Measurements from ENCODE around the gene MARK1.

The MARK1 gene

DNA sequence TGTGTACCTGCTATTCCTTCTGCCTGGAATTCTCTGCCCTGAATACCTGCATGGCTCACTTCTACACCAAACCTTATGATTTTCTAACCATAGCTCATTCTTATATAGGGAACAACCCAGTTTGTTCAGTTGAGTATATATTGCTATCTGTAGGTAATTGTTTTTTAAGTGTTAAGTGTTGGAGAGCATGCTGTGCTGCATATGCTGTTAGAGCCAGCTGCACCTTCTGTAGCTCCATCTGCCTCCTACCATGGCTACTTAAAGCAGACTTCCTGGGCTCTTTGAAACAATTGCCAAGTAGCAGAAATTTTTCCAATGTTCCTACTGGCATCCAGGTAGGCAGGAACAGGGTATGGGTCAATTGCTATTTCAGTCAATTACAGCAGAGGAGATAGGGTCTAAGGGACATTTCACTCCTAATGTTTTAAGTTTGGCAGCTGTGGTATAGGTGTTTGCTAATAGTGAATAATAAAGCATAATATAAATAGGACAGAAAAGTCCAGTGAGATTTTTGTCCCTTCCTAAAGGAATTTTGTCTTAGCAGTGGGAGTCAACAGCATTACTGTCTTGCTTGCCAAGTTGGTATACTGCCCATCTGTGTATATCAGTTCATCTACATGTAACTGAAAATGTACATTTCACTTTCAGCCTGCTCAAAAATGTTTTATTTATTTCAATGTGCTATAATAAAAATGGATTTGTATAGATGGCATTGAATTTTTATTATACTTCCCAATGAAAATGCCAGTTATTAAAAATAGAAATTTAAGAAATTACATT lies 128.2 kb downstream of the MARK1 start:
- Histone ChIP-seq H2AFZ (ENCODE audit: low read depth, low read length) (no peak overlapping the region), H3K27ac (ENCODE audit: low read length) (no peak overlapping the region), H3K4me2 (ENCODE audit: insufficient read depth, low read length) (no peak overlapping the region), H3K27me3 (ENCODE audit: insufficient read depth, low read length, poor library complexity) (no peaks in the 10 kb centered on the region), H3K4me1 (ENCODE audit: insufficient read depth, low read length) (no peaks in the 10 kb centered on the region), H3K36me3 (ENCODE audit: insufficient read depth, low read length) (no peaks in the 10 kb centered on the region), H3K4me3 (ENCODE audit: low read depth in 1 of 2, low read length in 2 of 2) (no peak overlapping the region), H4K20me1 (ENCODE audit: insufficient read depth, low read length) (no peaks in the 10 kb centered on the region), H3K79me2 (ENCODE audit: insufficient read depth, low read length) (no peaks in the 10 kb centered on the region), H3K9ac (ENCODE audit: low read depth, low read length) (no peak overlapping the region), H3K9me3 (ENCODE audit: insufficient read depth, low read length, severe bottlenecking) (no peaks in the 10 kb centered on the region)
- no peak for ATAC-seq (ENCODE audit: insufficient read depth, low read depth)
- TF ChIP-seq, protein P1, sequence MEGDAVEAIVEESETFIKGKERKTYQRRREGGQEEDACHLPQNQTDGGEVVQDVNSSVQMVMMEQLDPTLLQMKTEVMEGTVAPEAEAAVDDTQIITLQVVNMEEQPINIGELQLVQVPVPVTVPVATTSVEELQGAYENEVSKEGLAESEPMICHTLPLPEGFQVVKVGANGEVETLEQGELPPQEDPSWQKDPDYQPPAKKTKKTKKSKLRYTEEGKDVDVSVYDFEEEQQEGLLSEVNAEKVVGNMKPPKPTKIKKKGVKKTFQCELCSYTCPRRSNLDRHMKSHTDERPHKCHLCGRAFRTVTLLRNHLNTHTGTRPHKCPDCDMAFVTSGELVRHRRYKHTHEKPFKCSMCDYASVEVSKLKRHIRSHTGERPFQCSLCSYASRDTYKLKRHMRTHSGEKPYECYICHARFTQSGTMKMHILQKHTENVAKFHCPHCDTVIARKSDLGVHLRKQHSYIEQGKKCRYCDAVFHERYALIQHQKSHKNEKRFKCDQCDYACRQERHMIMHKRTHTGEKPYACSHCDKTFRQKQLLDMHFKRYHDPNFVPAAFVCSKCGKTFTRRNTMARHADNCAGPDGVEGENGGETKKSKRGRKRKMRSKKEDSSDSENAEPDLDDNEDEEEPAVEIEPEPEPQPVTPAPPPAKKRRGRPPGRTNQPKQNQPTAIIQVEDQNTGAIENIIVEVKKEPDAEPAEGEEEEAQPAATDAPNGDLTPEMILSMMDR (IDR thresholded peaks at IDR 0.05; ENCODE audit: borderline replicate concordance, extremely low read depth, low read length, poor library complexity, severe bottlenecking): no peak
- TF ChIP-seq EZH2 (IDR thresholded peaks at IDR 0.05; ENCODE audit: borderline replicate concordance, low read depth, low read length, severe bottlenecking): no peak
- no peak for DNase-seq

DNA sequence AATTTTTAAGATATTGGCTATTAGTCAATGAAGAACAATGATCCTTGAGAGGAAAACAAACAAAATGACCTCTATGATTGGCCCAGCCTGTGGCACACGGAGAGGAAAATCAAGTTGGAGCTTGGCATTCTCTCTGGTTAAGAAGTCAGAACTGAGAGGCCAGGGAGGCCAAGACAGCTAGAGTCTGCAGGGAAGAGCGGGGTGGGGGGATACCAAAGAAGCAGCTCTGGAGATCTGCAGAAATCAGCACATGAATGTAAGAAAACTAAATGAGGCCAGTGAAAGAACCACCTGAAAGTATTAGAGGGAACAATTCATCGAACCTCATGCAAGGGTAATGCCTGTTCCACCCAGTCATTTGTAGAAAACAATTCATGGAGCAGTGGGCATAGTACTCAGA lies 138.4 kb downstream of the MARK1 start:
- H3K4me2 ChIP-seq (ENCODE audit: insufficient read depth, low read length): no peak overlapping the region
- H4K20me1 ChIP-seq (ENCODE audit: insufficient read depth, low read length): no peaks in the 10 kb centered on the region
- no peak overlapping the region for H3K4me3 ChIP-seq (ENCODE audit: low read depth in 1 of 2, low read length in 2 of 2)
- no peak for DNase-seq
- no peaks in the 10 kb centered on the region for H3K9me3 ChIP-seq (ENCODE audit: insufficient read depth, low read length, severe bottlenecking)
- TF ChIP-seq, protein P1 (IDR thresholded peaks at IDR 0.05; ENCODE audit: borderline replicate concordance, extremely low read depth, low read length, poor library complexity, severe bottlenecking): no peak
- TF ChIP-seq EZH2 (IDR thresholded peaks at IDR 0.05; ENCODE audit: borderline replicate concordance, low read depth, low read length, severe bottlenecking): no peak
- no peak overlapping the region for H3K9ac ChIP-seq (ENCODE audit: low read depth, low read length)
- H3K36me3 ChIP-seq (ENCODE audit: insufficient read depth, low read length): no peaks in the 10 kb centered on the region
- H3K27me3 ChIP-seq (ENCODE audit: insufficient read depth, low read length, poor library complexity): no peaks in the 10 kb centered on the region
- ATAC-seq (ENCODE audit: insufficient read depth, low read depth): no peak
- H3K4me1 ChIP-seq (ENCODE audit: insufficient read depth, low read length): no peaks in the 10 kb centered on the region
- no peak overlapping the region for H3K27ac ChIP-seq (ENCODE audit: low read length)
- H2AFZ ChIP-seq (ENCODE audit: low read depth, low read length): no peak overlapping the region
- no peaks in the 10 kb centered on the region for H3K79me2 ChIP-seq (ENCODE audit: insufficient read depth, low read length)

DNA sequence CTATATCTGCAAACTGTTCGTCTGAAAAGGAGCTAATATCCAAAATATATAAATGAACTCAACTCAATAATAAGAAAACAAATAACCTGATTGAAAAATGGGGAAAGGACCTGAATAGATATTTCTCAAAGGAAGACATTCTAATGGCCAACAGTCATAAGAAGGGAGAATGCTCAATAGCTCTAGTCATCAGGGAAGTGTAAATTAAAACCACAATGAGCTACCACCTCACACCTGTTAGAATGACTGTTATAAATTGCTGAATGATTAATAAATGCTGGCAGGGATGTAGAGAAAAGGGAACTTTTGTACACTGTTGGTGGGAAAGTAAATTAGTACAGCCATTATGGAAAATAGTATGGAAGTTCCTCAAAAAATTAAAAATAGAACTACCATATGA lies 141.1 kb downstream of the MARK1 start:
- ATAC-seq (ENCODE audit: insufficient read depth, low read depth) (no peak), DNase-seq (no peak)
- no peaks in the 10 kb centered on the region for H3K9me3 ChIP-seq (ENCODE audit: insufficient read depth, low read length, severe bottlenecking)
- no peaks in the 10 kb centered on the region for H4K20me1 ChIP-seq (ENCODE audit: insufficient read depth, low read length)
- H3K27ac ChIP-seq (ENCODE audit: low read length): no peak overlapping the region
- no peaks in the 10 kb centered on the region for H3K79me2 ChIP-seq (ENCODE audit: insufficient read depth, low read length)
- no peak overlapping the region for H3K9ac ChIP-seq (ENCODE audit: low read depth, low read length)
- no peaks in the 10 kb centered on the region for H3K27me3 ChIP-seq (ENCODE audit: insufficient read depth, low read length, poor library complexity)
- H3K4me1 ChIP-seq (ENCODE audit: insufficient read depth, low read length): no peaks in the 10 kb centered on the region
- TF ChIP-seq, protein P1 (IDR thresholded peaks at IDR 0.05; ENCODE audit: borderline replicate concordance, extremely low read depth, low read length, poor library complexity, severe bottlenecking): no peak
- no peak for TF ChIP-seq EZH2 (IDR thresholded peaks at IDR 0.05; ENCODE audit: borderline replicate concordance, low read depth, low read length, severe bottlenecking)
- no peak overlapping the region for H3K4me2 ChIP-seq (ENCODE audit: insufficient read depth, low read length)
- no peak overlapping the region for H2AFZ ChIP-seq (ENCODE audit: low read depth, low read length)
- H3K4me3 ChIP-seq (ENCODE audit: low read depth in 1 of 2, low read length in 2 of 2): no peak overlapping the region
- H3K36me3 ChIP-seq (ENCODE audit: insufficient read depth, low read length): no peaks in the 10 kb centered on the region

All from DND-41 (cell line).